Sigmoid colon (tissue), 7 donors: ENCODE data around the gene LDLRAD3. TPM values are rescaled to one million over a fixed set of nuclear protein-coding genes. Genes with fewer than 3 reads are reported as not detected.

ENCODE experiments used
- DNase-seq: peaks from one replicate; pipeline ENCODE4 v3.0.0-alpha.2; 2019
- H3K27ac ChIP-seq, 4 donors: fragments of 200-600 bp; sonication (generic); one replicate each; pipeline ENCODE4 v1.5.1; 2016 to 2019; ENCODE audit warnings: mild to moderate bottlenecking in 1 of 4
- H3K27me3 ChIP-seq, 3 donors: fragments of 200-600 bp; sonication (generic); one replicate each; pipeline ENCODE4 v1.5.1; 2019; ENCODE audit warnings: mild to moderate bottlenecking in 1 of 3
- H3K36me3 ChIP-seq, 4 donors: fragments of 200-600 bp; sonication (generic); one replicate each; pipeline ENCODE4 v1.5.1; 2016 to 2019
- H3K4me1 ChIP-seq, 4 donors: fragments of 200-600 bp; sonication (generic); one replicate each; pipeline ENCODE4 v1.5.1; 2017 to 2019
- H3K4me3 ChIP-seq, 4 donors: fragments of 200-600 bp; sonication (generic); one replicate each; pipeline ENCODE4 v1.5.1; 2017 to 2019; ENCODE audit warnings: mild to moderate bottlenecking in 2 of 4, moderate library complexity in 1 of 4
- H3K9me3 ChIP-seq, 4 donors: fragments of 200-600 bp in 3 of 4; sonication (generic) in 3 of 4; one replicate each; pipeline versions ENCODE4 v1.5.1 to v1.6.1; 2013 to 2019
- CTCF ChIP-seq, 4 experiments: fragments of 450-650 bp in 3 of 4; fragments of 200-600 bp in 1 of 4; IDR thresholded peaks; one replicate each; pipeline ENCODE4 v1.5.1; 2016 to 2019; ENCODE audit warnings: antibody characterized with exemption in 4 of 4, mild to moderate bottlenecking in 3 of 4, moderate library complexity in 2 of 4
- EP300 ChIP-seq, 4 donors: sonication (generic); formaldehyde crosslinking; IDR thresholded peaks; one replicate each; pipeline ENCODE4 v1.6.1; 2017; ENCODE audit warnings: antibody characterized with exemption in 4 of 4
- POLR2A ChIP-seq, 2 donors: fragments of 450-650 bp; IDR thresholded peaks; one replicate each; pipeline ENCODE4 v1.6.1; 2016; ENCODE audit warnings: antibody characterized with exemption in 2 of 2, mild to moderate bottlenecking in 2 of 2, moderate library complexity in 2 of 2
- POLR2AphosphoS5 ChIP-seq, 4 donors: sonication (generic); formaldehyde crosslinking; IDR thresholded peaks; one replicate each; pipeline ENCODE4 v1.6.1; 2017; ENCODE audit warnings: antibody characterized with exemption in 4 of 4
- WGBS, 2 donors: extraction: QIAGEN DNeasy Blood & Tissue Kit; methylation state at CpG; one replicate each; pipeline ENCODE4 v1.1.7; 2013; 5-methylcytosine and 5-hydroxymethylcytosine counted together
- intact Hi-C: fragments of 100-400 bp; cut with DNase I; formaldehyde crosslinking; loops from one replicate; pipeline ENCODE4 v1.15.1; 2023
- polyA plus RNA-seq, 3 donors: library from polyadenylated mRNA; stranded (reverse); fragments of 200-250 nt; gene quantifications; one replicate each; pipeline ENCODE4 v1.2.3, GENCODE V29; 2013
- total RNA-seq, 4 donors: library from RNA; depleted of rRNA; stranded (reverse); fragments of >200 nt; gene quantifications; one replicate each; pipeline ENCODE4 v1.1.0, GENCODE V29; 2016
- donor health status: healthy with polysubstance abuse.
- donor health status: Bipolar disorder and iron deficiency.
- donor health status: healthy.

Gene LDLRAD3
- total and polyA plus RNA-seq, 7 donors: 0.23 to 23.4 (median 10.2) TPM

- Histone ChIP-seq H3K9me3 (peaks cover 0 to 2% (median 0%) of the 10 kb centered on the region in 4 donors), H3K27me3 (no peaks in the 10 kb centered on the region), H3K36me3 (no peaks in the 10 kb centered on the region), H3K4me1 (peaks cover 0 to 17% (median 9%) of the 10 kb centered on the region in 4 donors), H3K4me3 (no peak overlapping the region), H3K27ac (no peak overlapping the region)
- TF ChIP-seq CTCF (IDR thresholded peaks at IDR 0.05) (no peak), EP300 (IDR thresholded peaks at IDR 0.05) (no peak), POLR2AphosphoS5 (IDR thresholded peaks at IDR 0.05) (no peak), POLR2A (IDR thresholded peaks at IDR 0.05) (no peak)
- DNase-seq: no peak
- WGBS, 2 donors: 74 to 76% methylated on average over 5 of the region's 5 CpGs
- intact Hi-C loops: no loop called here
Observed at GRCh38 chr11:36070213-36070953, 126.5 kb downstream of the LDLRAD3 start.

GRCh38 chr11:36070954-36071330 lies 127.1 kb downstream of the LDLRAD3 start:
- H3K9me3 ChIP-seq: peaks cover 0 to 2% (median 0%) of the 10 kb centered on the region in 4 donors
- no peaks in the 10 kb centered on the region for H3K27me3 ChIP-seq
- TF ChIP-seq EP300 (IDR thresholded peaks at IDR 0.05) (no peak), POLR2AphosphoS5 (IDR thresholded peaks at IDR 0.05) (no peak), POLR2A (IDR thresholded peaks at IDR 0.05) (no peak), CTCF (IDR thresholded peaks at IDR 0.05) (no peak)
- DNase-seq: no peak
- 94 to 96% methylated on average over 5 of the region's 5 CpGs for WGBS, 2 donors
- peaks cover 0 to 17% (median 9%) of the 10 kb centered on the region in 4 donors for H3K4me1 ChIP-seq
- intact Hi-C loops: no loop called here
- no peaks in the 10 kb centered on the region for H3K36me3 ChIP-seq
- no peak overlapping the region for H3K4me3 ChIP-seq
- no peak overlapping the region for H3K27ac ChIP-seq

- Histone ChIP-seq H3K9me3 (no peaks in the 10 kb centered on the region), H3K27me3 (no peaks in the 10 kb centered on the region), H3K36me3 (no peaks in the 10 kb centered on the region), H3K27ac (no peak overlapping the region), H3K4me1 (peaks cover 0 to 17% (median 9%) of the 10 kb centered on the region in 4 donors), H3K4me3 (no peak overlapping the region)
- DNase-seq: no peak
- intact Hi-C loops: no loop called here
- WGBS, 2 donors: 63 to 65% methylated on average over 2 of the region's 2 CpGs
- TF ChIP-seq POLR2A (IDR thresholded peaks at IDR 0.05) (no peak), CTCF (IDR thresholded peaks at IDR 0.05) (no peak), POLR2AphosphoS5 (IDR thresholded peaks at IDR 0.05) (no peak), EP300 (IDR thresholded peaks at IDR 0.05) (no peak)
Observed at GRCh38 chr11:36071917-36072500, 128.1 kb downstream of the LDLRAD3 start.

GRCh38 chr11:36073411-36074203 lies 129.7 kb downstream of the LDLRAD3 start:
- DNase-seq: no peak
- Histone ChIP-seq H3K36me3 (no peaks in the 10 kb centered on the region), H3K27ac (no peak overlapping the region), H3K4me1 (peaks cover 0 to 17% (median 9%) of the 10 kb centered on the region in 4 donors), H3K27me3 (no peaks in the 10 kb centered on the region), H3K4me3 (no peak overlapping the region), H3K9me3 (no peaks in the 10 kb centered on the region)
- peak in 2 of 4 donors; percentile 12 to 43 for TF ChIP-seq POLR2AphosphoS5 (IDR thresholded peaks at IDR 0.05)
- TF ChIP-seq CTCF (IDR thresholded peaks at IDR 0.05): no peak
- WGBS, 2 donors: 65 to 80% methylated on average over 9 of the region's 9 CpGs
- intact Hi-C loops: no loop called here
